Mammary epithelial cell (primary cell): ENCODE measurements around the gene BMF.

Experiments used
- CTCF ChIP-seq, 2 donors: IDR thresholded peaks in 1 of 2; conservative IDR thresholded peaks in 1 of 2; 2 replicates each; pipeline ENCODE4 v1.5.1; 2011 to 2012; ENCODE audit warnings: inconsistent platforms in 2 of 2, low read length in 2 of 2, mild to moderate bottlenecking in 2 of 2, control low read depth in 1 of 2, low read depth in 1 of 2; ENCODE audit not compliant: insufficient read depth in 1 of 2; ENCODE audit errors: extremely low read depth in 1 of 2
- EZH2 ChIP-seq: IDR thresholded peaks from 2 replicates; pipeline ENCODE4 v1.6.1; 2012; ENCODE audit warnings: low read length, inconsistent platforms, borderline replicate concordance

- TF ChIP-seq CTCF (conservative IDR thresholded peaks at IDR 0.05 in 1 of 2, IDR thresholded peaks at IDR 0.05 in 1 of 2; ENCODE audit: extremely low read depth in 1 of 2, insufficient read depth in 1 of 2, low read depth in 1 of 2, low read length in 2 of 2), result no peak
- no peak for TF ChIP-seq EZH2
Measured at GRCh38 chr15:40104296-40104864, 4.3 kb downstream of the BMF start.
